NCI-H2196 treated with DMSO at 0.1 percent for 48 hours (cell line): ENCODE results near the gene YWHAH.

Experiments
- DNase-seq: peaks from one replicate; lab custom pipeline; 2025; ENCODE audit not compliant: unreplicated experiment; lab: John Stamatoyannopoulos, UW

The YWHAH gene

DNA sequence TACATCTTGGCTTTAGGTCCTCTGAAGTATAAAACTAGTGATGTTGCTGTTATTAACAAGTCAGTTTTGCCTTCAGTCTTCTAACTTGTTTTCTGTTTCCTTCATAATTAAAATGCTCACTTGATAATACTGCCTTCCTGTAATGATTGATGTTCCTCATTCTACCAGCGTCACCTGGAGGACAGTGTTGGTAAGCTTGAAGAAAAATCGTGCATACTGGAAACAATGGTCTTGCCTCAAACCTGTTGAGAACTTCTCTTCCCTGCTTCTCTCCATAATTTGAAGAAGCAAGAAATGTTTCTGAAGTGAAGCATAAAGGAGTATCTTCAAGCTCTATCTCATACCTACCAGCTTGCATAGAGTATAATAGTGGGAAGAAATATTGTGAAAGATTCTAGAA, 3.0 kb downstream of the YWHAH start:
- DNase-seq, result no peak

DNA sequence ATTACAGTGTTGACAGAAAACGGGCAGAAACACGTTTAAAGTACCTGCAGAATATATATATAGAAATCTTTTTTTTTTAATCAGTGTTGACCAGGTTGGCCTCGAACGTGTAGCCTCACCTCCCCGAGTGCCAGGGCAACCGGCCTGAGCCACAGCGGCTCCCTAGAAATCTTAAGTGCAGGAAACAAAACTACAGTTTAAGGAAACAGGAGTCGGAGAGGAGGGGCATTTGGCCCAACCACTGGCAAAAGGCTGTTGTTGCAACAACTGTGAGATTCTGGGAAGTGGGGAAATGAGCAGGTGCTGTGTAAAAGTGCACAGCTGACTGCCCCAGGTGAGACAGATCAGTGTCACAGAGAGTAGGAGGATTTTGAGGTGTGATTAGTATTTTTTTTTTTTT, 3.7 kb downstream of the YWHAH start:
- no peak for DNase-seq

DNA sequence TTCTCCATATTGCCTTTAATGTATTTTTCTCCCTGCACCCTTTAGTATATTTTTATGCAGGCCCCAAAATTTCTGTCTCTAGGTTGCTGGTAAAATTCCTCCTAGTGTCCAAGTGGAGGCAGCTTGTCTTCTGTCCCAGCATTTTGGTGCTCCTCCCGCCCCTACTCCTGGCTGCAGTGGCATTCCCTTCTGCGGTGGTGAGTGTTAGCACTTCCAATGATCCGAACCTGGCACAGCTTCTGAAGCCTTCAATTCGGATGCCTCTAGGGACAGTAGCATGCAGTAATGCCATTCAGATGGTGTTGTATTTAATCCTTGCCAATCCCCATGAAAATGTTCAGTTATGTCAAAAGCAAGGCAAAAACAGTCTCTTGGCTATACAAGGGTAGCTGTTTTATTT, 5.9 kb downstream of the YWHAH start:
- no peak for DNase-seq

DNA sequence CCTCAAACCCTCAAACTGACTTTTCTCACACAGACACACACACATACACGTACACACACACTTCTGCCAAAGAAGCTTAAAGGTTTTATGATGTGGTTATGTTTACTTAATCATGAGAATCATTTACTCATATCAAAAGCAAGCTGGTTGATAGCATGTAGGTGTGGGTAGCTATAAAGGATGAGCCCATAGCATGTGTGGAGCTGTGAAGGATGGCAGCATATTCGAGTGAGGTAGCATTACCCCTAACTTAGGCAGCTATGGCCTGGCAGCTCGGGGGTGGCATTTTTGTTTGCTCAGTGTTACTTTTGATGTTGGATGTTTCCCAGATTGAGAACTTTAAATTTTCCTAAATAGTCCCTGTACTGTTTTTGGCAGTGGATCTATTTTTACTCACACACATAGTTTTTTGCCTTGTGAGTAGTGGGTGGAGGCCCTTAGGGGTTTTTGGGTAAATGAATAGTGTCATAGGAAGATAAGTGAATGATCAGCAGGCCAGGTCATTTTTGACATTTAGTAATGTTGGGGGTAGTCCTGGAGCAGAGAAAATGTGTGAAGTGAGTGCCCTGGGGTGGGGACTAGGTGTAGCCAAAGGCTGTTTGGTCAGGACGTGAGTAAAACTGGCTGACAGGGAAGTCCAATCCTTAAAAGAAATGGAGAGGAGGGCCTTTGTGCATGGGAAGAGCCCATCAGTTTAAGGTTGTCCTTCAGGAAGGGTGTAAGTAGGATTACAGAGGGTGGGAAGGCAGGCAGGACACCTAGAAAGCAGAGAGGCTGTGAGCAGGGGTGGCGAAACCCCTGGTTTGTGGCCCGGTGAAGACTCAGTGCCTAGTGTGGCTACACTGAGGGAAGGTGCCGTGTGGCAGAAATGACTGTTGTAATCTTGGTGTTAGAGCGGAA, 7.1 kb downstream of the YWHAH start:
- no peak for DNase-seq

DNA sequence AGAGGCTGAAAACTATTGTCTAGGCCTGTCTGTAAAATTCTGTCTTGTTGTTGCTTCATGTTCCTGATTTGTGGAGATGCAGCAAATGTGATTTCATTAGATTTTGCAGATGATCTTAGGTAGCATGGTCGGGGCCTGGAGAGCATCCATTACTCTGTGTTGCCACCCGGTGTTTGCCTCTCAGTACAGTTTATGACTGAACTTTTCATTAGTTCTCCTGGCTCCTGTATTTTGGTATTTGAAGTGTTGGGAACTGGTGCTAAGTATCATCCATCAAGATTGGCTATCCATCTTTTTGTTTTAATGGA, 7.7 kb downstream of the YWHAH start:
- DNase-seq, result no peak

DNA sequence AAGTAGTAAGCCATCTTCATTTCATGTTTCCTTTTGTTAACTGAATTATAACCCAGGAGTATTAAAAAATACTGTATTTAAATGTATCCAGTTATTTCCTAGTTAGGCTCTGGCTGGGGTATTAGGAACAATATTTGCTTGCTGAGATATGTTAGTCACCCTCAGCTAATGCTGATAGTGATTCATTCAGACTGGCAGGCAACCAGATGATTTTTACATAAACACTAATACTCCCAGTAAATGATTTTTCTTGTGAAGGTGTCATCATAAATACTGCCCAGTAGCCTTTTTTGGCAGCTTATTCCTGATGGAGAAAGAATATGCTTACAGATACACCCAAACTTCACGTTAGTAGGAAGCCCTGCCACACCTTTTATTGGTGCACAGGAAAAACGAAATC, 8.1 kb downstream of the YWHAH start:
- no peak for DNase-seq

DNA sequence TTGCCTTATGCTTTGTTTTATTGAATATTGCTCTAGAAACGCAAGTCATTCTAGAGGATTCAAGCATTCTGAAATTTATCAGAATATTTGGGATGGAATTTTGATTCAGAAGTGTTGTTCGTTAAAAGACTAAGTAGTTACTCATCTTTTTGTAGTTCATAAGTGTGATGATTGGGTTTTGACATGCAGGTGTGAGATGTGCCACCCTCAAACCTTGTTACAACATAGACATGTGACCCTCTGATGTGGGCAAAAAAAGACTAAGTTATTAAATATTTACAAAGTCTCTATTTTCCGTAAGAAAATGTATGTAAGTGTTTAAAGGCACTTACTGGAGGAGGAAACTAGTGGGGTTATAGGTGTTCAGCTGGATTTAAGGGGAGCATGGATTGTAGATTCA, 8.9 kb downstream of the YWHAH start:
- no peak for DNase-seq

DNA sequence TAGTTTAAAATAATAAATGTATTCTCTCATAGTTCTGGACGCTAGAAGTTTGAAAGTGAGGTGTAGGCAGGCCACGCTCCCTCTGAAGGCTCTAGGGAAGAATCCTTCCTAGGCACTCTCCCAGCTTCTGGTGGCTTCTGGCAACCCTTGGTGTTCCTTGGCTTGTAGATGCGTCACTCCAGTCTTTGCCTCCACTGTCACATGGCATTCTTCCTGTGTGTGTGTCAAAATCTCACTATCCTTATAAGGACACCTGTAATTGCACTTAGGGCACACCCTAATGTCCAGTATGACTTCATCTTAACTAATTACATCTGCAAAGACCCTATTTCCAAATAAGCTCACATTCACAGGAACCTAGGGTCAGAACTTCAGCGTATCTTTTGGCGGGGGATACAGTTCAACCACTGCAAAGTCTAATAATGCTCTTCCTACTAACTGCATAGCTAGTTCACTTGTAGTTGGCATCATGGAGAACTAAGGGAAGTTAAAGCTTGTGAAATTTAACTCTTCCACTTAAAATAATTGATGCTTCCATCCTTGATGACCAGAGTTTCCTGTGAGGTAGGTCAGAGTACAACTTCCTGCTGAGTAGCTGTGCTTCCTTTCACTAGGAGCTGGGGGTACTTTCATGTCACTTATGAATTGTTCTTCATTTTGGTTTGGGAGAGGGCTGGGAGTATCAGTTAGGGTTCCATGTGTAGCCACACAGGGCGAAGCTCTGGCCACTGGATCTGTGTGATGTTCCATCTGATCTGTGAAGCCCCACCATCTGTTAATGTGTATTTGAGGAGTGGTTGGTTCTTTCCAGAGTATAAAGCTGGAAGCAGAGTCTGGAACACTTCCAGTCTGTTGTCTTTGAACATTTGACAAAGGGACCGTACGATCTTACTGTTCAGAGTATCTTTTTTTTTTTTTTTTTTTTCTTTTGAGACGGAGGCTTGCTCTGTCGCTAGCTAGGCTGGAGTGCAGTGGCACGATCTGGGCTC, 10.5 kb downstream of the YWHAH start:
- DNase-seq, result no peak

DNA sequence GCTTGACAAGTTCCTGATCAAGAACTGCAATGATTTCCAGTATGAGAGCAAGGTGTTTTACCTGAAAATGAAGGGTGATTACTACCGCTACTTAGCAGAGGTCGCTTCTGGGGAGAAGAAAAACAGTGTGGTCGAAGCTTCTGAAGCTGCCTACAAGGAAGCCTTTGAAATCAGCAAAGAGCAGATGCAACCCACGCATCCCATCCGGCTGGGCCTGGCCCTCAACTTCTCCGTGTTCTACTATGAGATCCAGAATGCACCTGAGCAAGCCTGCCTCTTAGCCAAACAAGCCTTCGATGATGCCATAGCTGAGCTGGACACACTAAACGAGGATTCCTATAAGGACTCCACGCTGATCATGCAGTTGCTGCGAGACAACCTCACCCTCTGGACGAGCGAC, 12.0 kb downstream of the YWHAH start:
- DNase-seq, result no peak

DNA sequence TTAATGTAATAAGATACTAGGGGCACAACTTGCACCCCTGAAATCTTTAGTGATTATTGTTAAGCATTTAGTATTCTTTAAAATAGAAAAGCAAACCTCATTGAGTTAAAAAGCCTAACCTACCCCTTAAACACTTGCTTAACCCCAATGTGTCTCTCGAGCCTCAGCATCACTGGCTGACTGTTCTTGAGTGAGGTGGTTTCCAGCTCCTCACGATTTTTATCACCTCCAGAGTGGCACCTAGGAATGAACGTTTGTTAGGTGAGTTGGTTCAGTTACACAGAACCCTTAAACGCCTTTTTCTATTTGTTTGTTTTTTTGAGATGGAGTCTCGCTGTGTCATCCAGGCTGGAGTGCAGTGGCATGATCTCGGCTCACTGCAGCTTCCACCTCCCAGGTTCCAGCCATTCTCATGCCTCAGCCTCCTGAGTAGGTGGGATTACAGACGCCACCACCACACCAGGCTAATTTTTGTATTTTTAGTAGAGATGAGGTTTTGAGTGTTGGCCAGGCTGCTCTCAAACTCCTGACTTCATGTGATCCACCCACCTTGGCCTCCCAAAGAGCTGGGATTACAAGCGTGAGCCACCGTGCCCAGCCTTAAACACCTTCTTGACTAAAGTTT, 13.7 kb downstream of the YWHAH start:
- DNase-seq, result no peak

DNA sequence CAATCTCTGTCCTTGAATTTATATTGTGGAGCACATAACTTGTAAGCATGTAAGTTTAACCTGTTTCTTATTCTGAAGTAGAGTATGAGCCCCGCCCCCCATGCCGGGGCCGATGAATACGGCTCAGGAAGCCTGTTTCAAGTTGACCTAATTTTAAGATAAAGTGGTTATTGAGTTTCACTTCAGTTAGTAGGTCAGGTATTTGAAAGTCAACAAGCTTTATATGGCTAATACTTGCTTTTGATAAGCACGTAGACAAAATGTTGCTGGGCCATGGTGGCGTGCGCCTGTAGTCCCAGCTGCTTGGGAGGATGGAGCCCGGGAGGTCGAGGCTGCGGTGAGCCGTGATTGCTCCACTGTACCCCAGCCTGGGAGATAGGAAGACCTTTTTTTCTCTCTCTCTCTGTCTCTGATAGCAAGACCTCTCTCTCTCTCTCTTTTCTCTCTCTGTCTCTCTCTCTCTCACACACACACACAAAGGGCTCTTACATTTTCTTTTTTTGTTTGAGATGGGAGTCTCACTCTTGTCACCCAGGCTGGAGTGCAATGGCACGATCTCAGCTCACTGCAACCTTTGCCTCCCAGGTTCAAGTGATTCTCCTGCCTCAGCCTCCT, 14.4 kb downstream of the YWHAH start:
- DNase-seq, result no peak

DNA sequence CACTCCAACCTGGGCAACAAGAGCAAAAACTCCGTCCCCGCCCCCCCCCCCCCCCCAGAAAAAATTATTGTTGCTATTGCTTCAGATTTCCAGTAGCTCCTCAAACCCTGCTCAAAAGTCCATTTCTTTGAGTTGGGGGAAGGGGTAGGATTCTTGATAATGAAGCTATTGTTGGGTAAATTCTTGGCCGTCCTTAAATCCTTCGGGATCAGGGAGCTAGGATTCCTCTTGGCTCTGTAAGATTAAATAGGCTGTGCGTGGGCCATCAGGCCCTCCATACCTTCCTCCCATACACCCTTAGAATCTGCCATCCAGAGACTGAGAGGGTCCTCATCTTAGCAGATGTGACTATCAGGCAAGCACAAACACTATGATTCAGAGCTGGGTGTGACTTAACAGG, 16.4 kb downstream of the YWHAH start:
- DNase-seq, result no peak

DNA sequence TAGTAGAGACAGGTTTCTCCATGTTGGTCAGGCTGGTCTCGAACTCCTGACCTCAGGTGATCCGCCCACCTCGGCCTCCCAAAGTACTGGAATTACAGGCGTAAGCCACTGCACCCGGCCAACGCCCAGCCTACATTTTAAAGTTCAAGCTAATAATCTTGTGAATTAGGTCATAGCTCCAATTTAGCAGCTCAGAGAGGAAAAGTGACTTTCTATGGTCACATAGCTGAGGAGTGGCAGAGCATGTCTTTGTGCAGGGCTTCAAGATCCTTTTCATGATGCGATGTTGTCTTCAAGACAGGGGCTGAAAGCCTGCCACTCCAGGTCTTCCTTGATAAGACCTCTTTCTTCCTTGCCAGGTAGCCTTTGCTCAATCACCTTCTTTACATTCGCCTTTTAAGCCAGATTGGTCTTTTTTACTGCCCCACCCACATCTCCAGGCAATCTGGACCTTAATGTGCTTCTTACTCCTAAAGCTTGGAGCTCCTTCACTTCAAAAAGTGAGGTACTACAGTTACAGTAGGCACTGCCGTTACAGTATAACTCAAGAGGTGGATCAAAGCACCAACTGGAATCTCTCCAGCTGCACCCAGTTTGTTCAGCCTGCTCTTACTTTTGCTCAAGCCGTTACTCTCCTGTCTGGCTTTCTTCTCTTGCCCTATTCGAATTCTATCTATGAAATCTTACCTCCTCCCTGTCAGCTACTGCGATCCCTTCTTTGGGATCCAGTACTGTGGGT, 18.2 kb downstream of the YWHAH start:
- DNase-seq, result no peak

DNA sequence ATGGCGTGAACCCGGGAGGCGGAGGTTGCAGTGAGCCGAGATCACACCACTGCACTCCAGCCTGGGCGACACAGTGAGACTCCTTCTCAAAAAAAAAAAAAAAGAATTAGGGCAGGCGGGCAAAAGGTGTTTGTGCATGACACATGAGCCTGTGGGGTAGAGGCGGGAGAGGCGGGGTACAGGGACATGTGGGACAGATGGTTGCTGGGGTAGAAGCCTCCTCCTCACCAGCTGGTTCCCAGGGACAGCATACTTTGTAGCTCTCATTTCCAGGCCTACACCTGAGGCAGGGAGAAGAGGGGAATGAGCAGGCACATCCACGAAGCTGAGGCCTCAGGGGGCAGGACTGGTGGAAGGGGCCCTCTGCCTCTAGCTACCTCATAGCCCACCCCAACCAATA, 23.7 kb downstream of the YWHAH start:
- DNase-seq, result no peak

DNA sequence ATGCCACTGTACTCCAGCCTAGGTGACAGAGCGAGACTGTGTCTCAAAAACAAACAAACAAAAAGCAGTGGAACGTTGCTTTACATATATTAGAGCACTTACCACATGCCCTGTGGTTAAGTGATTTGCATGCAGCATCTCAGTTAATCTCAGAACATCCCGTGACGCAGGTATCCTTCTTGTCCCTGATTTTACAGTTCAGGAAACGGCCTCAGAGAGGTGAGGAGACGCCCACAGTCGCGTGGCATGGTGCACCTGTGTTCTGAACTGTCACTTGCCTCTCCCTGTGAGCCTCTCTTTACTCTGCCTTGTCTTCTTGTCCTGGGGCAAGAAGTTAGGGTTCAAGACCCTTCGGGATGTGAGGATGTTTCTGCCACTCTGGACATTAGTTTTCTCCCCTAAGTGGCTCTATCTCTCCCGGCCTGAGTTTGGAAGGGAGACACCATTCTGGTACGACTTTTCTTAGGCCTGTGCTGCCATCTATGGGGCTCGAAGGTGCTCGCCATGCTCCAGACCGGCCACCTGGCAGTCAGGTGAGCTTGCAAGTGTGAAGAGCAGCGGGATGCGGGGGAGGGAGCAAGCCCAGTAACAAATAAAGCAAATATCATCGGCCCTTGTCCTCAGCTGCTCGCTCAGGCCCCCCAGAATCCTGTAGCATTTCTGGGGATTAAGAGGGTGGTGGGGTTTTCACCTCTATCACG, 25.6 kb downstream of the YWHAH start:
- peak; percentile 41 for DNase-seq

DNA sequence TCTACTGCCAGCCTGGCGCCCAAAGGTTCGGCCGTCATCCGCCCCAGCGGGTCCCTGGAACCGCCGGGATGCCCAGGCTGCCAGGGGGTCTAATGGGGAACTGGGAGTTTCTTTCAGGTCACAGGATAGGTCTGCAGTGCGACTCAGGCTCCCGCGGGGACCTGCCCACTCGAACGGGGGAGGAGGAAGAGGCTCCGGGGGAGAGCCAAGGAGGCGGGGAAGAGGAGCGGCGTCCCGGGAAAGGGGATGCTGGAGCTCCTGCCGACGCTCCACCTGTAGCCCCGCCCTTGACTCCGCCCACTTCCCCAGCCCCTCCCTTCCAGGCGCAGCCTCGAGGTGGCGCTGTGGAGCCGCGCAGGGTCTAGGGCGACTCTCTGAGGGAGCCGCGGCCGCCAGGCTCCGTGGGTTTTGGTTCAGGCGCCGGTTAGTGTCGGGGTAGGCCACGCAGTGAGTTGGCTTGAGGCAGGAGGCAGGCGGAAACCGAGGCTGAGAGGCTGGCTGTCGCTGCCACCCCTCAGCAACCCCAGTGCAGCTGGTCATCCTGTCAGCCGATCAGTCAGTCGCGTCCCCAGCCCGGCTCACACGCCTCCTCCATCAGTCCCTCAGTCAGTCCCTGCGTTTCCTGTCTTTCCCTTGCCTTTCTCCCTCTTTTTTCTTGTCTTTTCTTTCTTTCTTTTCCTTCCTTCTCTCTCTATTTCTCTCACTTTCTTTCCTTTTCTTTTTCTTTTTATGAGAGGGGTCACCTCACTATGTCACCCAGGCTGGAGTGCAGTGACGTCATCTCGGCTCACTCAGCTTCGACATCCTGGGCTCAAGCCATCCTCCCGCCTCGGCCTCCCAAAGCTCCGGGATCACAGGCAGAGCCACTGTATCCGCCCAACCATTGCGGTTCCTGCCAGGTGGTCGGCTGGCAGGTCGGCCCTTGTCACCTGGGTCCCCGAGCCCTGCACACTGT, 26.4 kb downstream of the YWHAH start:
- DNase-seq, result peak; percentile 47

DNA sequence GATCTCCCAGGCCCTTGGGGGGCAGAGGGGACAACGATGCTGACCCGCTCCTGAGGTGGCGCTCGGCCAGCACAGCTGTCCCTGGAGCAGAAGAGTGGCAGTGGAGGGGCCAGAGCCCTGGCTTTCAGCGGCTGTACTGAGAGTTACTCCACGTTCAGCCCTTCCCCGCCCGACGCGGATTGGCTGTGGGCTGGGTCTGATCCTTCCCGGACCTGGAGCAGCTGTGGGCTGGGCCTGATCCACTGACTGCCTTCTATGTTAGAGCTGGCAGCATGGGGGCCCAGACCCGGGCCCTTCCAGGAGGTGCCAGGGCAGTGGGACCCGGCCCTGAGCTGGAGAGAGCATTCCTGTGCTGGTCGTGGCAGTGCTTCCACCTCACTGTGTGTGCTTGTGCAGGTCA, 27.8 kb downstream of the YWHAH start:
- DNase-seq, result no peak

DNA sequence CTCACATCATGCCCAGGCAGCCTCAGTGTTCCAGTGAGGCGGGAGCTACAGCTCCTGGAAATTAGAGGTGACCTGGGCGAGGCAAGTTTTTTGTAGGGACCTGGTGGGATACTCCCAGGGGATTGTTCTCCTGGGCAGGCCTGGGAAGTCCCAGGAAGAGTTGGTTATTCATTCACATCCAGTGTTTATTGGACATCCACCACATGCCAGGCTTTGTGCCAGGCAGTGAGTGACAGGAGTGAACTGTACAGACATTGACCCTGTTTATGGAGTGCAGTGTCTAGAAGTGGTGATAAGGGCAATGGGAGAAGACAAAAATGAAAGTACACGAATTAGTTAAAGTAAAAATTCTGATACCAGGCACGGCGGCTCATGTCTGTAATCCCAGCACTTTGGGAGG, 29.4 kb downstream of the YWHAH start:
- DNase-seq, result no peak
